NCI-H1436 treated with DMSO at 0.1 percent for 48 hours (cell line): ENCODE measurements around the gene THAP4.
"Not testable (repeated sequence)": the region's sequence is repeated elsewhere in the genome, so short reads cannot be mapped to it uniquely, and the experiment has no call there.

Experiments used
- DNase-seq: peaks from one replicate; lab custom pipeline; 2025; lab: John Stamatoyannopoulos, UW

The THAP4 gene

DNA sequence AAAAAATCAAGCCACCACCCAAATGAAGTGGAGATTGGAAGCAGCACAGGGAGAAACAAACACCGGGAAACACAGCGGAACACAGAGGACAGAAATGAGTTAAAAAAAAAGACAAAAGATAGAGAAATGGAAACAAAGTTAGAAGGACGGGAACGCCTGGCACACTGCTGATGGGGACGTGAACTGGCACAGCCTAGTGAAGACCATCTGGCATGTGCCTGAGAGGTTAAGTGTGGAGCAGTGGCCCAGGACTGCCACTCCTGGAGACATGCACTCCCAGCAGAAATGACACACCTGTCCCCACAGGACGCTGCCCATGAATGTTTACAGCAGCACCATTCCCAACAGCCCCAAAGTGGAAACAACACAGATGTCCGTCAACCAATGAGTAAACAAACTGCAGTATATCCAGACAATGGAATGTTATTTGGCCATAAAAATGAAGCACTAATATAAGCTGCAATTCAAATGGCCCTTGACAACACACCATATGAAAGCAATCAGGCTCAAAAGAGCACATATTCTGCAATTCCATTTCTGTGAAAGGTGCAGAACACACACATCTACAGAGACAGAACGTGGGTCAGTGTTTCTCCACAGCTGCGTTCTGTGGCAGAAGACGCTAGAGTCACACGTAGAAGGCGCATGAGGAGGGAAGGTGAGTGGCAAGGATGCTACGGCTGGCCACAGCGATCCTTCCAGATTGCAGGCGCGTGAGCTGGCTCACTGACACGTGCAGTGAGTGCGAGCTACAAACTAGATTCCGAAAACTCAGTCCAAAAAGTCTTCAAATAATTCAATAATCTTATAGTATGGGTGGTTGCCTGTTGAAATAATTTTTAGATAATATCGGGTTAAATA lies 24.6 kb downstream of the THAP4 start:
- no peak for DNase-seq

DNA sequence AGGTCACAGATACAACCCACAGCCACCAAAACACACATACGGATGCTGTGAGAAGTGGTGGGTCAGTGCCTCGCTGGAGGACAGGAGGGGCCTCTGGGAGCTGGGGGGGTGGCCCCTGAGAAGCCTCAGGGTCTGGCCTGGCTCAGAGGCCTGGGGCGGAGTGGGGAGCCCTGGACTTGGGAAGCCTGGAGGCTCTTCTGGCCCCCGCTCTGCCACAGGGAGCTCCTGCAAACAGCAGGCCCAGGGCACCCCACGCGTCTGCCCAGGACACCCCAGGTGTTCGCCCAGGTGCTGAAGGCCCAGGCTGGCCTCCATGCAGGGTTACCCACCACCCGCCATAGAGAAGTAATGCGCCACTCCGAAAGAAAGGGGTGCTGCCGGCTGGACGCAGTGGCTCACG lies 25.9 kb downstream of the THAP4 start:
- no peak for DNase-seq

DNA sequence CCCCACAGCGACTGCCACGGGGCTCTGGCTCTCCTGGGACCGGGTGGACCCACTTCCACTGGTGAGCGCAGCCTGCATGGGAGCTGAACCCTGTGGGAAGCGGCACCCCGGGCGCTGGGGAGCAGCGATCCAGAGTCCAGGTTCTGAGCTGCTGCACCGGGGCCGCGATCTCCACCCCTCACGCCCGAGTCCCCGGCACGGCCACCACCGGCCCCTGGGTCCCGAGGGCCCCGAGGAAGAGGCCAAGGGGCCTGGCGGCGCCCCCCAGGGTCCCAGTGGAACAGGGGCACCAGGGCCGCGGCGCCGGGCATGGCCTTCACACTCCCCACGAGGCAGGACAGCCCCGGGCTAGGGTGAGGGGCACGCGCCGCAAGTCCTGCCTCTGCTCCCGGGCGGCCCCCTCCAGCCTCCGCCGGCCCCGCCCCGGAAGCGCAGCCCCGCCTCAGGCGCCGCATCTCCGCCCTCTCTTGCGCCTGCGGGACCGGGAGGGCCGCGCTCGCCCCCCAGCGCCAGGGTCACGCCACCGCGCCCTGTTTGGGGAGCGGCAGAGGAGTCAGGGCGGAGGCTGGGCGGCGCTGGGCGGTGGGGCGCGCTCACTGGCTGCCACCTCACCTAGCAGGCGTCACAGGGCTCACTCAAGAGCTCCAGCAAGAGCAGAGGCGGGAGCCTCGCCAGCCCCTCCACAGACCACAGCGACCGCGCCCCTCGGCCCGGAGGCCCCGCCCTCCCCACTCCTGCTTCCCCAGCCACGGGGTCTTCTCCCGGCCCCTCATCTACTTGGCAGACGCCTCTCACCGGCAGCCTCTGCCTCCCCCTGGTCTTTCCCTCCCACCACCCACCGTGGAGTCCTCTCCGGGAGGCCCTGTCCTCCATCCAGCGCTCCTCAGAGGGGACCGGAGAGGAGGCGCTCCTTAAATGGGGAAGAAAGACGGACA lies 26.8 kb downstream of the THAP4 start:
- DNase-seq: peak; percentile 68

DNA sequence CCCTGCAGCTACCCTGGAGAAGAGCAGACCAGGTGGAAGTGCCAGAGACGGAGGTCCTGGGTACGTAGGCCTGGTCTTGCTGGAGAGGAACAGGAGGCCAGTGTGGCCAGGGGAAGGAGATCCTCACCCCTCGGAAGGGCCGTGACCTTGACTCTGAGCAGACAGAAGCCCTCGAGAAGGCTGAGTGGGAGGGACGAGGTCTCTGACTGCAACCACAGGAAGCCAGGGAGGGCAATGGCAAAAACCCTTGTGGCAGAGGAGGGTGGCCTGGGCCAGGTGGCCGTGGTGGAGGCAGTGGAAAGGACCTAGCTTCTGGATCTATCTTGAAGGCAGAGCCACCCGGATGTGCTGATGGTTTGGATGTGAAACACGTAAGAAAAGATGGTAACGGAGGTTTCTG lies 28.1 kb downstream of the THAP4 start:
- no peak for DNase-seq

DNA sequence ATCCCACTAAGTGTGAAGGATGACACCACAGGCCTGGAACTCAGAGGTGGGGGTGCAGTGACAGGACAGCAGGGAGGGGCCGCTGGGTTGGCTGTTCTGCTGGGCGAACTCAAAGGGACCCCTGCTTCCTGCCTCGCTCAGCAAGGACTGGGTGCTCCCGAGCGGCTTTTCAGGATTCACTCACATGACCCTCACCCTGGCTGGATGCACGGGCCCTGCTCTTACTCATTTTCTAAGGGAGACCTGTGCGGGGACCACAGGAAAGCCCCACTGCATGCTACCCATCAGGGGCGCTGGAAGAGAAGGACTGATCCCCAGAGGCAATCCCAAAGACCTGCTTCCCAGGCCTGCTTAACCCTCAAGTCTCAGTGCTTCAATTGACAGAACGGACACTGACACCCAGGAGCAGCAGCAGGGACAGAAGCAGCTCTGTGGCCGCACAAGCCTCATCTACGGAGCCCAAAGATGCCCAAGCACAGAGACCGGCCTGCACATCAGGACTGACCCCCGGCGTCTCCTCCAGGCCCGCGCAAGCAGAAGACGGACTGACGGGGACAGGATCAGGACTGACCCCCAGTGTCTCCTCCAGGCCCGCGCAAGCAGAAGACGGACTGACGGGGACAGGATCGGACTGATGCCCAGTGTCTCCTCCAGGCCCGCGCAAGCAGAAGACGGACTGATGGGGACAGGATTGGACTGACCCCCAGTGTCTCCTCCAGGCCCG lies 29.6 kb downstream of the THAP4 start:
- no peak for DNase-seq

DNA sequence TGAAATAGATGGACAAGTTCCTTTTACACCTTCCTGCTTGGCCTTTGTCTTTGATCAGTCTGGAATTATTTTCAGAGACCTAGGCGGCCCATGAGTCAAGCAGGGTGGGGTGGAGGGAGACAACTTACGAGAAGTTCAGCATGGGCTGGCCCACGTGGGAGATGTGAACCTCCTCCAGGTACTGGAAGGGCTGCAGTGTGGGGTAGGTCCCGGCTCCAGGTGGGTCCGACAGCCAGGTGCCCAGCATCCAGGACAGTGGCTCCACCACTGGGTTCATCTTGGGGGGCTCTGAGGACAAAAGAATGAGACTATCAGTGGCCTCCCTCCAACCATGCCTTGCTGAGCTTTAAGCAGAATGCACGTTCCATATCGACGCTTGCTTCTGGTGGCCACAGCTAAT lies 30.8 kb downstream of the THAP4 start:
- no peak for DNase-seq

DNA sequence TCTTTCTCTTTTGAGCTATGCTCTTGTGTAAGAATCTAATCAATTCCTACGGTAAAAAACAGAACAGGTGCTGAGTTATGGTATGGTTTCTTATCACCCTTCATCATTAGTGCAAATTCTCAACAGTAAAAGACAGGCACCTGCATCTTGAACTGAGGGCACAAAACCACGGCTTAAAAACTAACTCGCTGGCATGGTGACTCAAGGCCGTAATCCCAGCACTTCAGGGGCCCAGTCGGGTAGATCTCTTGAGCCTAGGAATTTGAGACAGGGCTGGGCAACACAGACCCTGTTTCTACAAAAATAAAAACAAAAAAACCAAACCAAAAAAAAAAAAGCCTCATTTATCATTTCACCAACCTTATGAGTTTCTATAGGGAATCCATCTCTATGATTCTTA lies 33.3 kb downstream of the THAP4 start:
- no peak for DNase-seq

DNA sequence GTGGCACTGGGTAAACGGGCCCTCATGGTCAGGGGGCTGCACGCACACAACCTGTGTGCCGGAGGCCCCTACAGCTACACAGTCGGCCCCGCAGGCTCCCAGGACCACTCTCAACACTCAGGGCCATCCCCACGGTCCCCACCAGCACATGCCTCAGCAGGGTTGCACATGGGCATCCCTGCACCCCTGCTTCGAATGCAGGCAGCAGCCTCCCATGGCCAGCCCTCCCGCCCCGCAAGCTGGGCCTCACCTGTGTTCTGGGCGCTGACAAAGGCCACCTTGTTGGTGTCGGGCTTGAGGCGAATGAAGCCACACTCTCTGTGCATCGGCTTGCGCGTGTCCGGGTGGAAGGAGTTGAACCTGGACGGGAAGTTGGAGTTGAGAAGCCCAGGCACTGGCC lies 34.2 kb downstream of the THAP4 start:
- DNase-seq: no peak

DNA sequence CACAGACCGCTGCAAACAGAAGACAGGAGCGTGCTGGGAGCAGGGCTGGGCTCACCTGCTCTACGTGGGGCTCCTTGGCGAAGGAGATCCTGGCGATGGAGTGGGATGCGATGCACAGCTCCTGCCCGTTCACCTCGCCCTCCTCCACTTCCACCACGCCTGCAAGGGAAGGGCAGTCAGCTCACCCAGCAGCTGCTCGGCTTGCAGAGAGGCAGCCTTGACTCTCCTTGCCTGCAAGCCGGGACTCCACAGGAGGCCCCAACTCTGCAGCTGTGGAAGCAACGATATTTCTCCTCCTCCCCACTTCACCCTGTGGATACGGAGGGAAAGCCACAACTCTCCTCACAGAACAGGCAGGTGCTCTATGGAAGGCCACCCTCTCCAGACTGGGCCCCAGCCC lies 35.1 kb downstream of the THAP4 start:
- DNase-seq: no peak

DNA sequence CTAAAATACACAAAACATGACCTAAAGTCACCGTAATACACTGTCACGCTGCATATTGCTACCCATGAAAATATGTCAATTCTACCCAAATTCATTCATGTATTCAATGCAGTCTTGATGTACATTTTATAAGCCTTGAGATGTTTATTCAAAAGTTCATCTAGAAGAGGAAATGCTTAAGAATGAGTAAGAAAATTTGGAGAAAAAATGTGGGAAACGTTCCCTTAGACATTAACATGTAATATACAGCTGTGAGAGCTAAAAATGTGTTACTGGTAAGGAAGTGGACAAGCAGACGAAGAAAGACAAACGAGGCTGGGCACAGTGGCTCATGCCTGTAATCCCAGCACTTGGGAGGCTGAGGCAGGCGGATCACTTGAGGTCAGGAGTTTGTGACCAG lies 37.3 kb downstream of the THAP4 start:
- DNase-seq: no peak

DNA sequence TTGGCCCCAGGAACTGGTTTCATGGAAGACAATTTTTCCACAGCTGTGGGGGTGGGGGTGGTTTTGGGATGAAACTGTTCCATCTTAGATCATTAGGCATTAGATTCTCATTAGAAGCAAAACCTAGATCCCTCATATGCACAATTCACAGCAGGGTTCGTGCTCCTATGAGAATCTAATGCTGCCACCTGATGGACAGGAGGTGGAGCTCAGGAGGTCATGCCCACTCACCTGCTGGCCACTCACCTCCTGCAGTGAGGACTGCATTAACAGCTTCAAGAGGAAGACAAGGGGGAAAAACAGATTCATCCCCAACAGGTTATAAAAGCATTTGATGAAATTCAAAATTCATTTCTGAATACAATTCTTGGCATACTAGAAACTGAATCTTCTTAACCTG lies 38.5 kb downstream of the THAP4 start:
- DNase-seq: no peak

DNA sequence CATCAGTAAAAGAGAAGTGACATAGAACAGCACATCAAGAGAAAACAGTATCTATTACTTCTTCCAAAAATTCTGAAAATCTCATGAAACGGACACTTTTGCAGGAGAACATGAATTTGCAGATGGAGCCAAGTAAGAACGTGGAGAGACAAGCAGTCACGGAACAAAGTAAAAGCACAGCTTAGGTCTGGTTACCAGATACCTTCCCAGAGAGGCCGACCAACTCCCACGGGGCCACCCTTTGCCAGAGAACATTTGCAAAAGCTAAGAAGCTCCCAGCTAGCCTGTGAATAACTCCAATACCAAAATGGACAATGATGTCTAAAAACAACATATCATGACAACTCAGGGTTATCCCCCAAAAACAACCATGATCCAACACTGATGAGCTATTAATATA lies 38.9 kb downstream of the THAP4 start:
- no peak for DNase-seq

DNA sequence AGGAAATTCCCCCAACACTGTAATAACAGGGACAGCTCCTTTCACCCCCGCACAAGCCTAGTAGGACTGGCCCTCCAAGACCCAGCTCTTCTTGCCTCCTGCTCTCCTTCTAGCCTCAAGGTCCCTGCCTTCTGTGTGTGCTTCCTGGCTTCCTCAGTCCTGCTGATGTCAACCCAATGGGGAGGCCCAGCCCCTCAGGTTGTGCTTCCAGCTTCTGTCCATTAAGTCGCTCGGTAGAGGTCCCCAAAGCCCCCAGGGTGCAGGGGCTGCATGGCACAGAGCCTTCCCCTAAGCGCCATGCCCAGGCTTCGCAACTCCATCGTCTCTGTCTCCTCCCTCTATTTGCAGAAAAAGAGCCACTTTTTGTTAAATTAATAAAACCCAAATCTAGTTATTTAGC lies 39.4 kb downstream of the THAP4 start:
- no peak for DNase-seq

DNA sequence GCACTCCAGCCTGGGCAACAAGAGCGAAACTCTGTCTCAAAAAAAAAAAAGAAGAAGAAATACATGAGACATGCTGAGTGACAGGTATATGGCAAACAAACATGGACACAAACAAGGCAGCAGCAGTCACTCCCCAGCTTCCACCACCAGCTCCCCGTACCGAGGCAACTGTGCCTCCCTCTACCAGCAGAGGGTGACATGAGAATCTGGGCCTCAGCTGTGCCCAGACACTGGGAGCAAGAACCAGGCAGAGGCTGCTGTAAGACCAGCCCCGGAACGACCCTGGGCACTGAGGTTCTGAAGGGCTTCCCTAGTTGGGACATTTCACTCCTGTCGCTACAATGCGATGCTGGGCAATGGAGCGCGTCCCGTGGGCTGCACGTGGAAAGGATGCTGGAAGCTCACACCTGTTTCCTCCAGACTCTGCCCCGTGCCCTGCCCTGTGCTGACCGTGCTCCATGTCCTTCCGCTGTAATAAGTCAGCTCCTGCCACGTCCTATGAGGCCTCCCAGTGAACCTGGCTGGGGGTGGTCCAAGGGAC lies 41.3 kb downstream of the THAP4 start:
- no peak for DNase-seq

DNA sequence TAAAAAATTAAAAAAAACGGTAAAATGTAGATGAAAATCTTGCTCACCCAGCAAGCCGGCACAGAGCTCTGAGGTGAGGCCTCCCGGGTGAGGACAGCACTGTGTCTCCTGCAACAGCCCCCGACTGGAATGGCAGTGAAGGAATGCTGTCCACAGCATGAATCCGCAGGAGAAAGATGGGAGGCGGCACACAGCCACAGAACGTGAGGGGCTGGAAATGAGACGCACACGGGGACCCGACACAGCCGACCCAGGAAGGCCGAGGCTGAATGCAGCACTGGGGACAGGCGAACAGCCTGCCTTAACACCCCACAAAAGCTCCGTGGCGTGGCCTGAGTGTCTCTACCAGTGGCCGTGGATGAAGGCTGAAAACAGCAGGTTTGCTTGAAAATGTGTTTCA lies 43.7 kb downstream of the THAP4 start:
- DNase-seq: no peak

DNA sequence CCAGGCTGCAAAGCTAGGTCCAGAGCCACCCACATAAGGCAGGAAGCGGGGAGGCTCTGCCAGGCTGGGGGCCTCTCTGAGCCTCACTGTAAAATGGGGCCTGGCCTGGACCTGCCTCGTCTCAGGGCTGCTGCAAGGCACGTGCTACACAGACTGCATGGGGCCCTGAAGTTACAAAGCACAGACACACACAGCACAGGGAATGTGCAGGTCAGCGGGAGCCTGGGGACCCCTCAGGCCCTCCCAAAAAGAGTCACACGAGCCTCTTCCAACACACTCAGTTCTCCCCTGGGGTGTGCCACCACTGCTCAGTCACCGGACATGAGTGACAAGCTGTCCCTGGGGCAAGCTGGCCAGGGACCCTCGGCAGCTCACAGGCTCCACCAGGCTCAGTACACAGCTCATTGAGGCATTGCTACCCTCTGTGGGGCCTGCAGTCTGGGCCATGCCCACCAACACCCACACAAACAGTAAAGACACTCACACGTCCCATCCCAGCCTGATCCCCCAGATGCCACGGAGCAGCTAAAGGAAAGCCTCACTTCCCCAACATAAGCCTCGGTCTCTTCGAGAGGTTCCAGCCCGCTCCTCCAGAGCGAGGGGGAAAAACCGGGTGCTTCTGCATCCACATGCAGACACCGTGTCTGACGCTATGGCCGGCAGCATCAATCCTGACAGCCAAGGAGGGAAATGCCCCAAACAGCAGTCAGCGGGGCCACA lies 44.7 kb downstream of the THAP4 start:
- no peak for DNase-seq

DNA sequence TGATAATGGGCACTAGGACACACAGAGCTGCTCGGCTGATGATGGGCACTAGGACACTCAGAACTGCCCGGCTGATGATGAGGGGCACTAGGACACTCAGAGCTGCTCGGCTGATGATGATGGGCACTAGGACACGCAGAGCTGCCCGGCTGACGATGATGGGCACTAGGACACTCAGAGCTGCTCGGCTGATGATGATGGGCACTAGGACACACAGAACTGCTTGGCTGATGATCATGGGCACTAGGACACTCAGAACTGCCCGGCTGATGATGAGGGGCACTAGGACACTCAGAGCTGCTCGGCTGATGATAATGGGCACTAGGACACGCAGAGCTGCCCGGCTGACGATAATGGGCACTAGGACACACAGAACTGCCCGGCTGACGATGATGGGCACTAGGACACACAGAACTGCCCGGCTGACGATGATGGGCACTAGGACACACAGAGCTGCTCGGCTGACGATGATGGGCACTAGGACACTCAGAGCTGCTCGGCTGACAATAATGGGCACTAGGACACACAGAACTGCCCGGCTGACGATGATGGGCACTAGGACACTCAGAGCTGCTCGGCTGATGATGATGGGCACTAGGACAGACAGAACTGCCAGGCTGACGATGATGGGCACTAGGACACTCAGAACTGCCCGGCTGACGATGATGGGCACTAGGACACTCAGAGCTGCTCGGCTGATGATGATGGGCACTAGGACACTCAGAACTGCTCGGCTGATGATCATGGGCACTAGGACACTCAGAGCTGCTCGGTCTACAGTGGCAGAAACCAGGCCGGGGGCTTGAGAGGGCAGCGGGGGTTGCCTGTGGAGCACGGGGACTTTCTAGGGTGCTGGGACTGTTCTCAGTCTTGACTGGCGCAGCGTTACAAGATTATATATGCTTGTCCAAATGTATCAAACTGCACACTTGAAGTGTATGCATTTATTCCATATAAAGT lies 46.2 kb downstream of the THAP4 start:
- not testable (repeated sequence) for DNase-seq

DNA sequence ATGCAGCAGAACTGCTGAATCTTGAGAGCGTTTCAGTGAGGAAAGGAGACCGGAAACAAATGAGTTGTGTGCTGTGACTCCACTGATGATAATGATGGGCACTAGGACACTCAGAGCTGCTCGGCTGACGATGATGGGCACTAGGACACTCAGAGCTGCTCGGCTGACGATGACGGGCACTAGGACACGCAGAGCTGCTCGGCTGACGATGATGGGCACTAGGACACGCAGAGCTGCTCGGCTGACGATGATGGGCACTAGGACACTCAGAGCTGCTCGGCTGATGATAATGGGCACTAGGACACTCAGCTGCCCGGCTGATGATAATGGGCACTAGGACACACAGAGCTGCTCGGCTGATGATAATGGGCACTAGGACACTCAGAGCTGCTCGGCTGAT lies 47.1 kb downstream of the THAP4 start:
- not testable (repeated sequence) for DNase-seq

DNA sequence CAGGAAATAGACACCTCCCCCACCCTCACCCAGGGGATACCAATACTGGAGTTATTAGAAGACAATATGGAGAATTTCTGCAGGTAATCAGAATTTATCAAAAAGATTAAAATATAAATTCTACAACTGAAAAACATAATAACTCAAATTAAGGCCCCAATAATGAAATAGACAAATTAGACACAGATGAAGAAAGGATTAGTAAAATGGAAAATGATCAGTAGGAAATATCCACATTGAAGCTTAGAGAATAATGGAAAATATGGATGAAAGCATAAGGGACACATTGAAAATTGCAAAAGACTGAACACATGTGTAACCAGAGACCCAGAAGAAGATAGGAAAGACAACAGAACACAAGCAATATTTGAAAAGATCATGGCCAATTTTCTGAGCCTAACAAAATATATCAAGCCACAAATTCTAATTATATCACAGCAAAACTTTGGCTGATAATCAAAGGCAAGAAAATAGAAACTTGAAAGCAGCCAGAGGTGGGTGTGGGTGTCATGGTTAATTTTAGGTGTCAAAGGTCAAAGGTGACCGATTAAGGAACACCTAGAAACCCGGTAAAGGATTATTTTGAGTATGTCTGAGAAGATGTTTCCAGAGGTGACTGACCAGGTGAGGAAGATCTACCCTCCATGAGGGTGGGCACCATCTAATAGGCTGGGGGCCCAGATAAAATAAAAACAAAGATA lies 50.2 kb downstream of the THAP4 start:
- DNase-seq: no peak

DNA sequence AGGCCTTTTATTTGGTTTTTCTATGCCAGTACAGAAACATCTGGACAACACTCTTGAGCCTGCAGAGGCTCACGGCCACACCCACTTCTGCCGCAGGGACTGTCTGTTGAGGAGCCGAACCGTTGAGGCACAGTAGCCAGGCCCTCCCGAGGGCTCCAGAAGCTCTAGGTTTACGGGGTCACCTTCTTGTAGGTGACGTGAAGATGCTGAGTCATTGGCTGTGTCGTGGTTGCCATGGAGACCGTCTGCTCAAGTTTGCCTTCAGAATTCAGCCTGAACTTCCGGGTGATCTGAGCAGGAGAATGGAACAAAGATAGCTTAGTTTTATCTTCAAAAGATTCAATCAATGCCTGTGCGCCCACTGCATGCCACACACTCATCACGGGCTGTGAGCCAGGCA lies 52.5 kb downstream of the THAP4 start:
- DNase-seq: no peak
